GM18951 (cell line): ENCODE measurements around the gene TC2N.
"Not testable (repeated sequence)": the region's sequence is repeated elsewhere in the genome, so short reads cannot be mapped to it uniquely, and the experiment has no call there.

Source experiments
- POLR2A ChIP-seq: IDR thresholded peaks from 4 replicates; pipeline ENCODE4 v1.6.1; 2011; ENCODE audit warnings: mild to moderate bottlenecking; ENCODE audit not compliant: insufficient read length, insufficient read depth; ENCODE audit errors: extremely low read depth
- in situ Hi-C: fragments of 300-500 bp; cut with MboI; formaldehyde crosslinking; loops from one replicate; pipeline ENCODE4 v1.12.0; 2022; ENCODE audit warnings: low sequenced_read_pairs, mixed read lengths, inconsistent platforms; ENCODE audit not compliant: unreplicated experiment

Gene TC2N

GRCh38 chr14:91814317-91814716 lies 53.0 kb downstream of the TC2N start:
- TF ChIP-seq POLR2A = no peak
- in situ Hi-C loops = no loop called here

GRCh38 chr14:91810699-91811098 lies 56.6 kb downstream of the TC2N start:
- TF ChIP-seq POLR2A = no peak
- in situ Hi-C loops = no loop called here

GRCh38 chr14:91806716-91807115 lies 60.6 kb downstream of the TC2N start:
- TF ChIP-seq POLR2A = no peak
- in situ Hi-C loops = no loop called here

GRCh38 chr14:91806094-91806493 lies 61.2 kb downstream of the TC2N start:
- in situ Hi-C loops = not testable (repeated sequence)

GRCh38 chr14:91805659-91806058 lies 61.7 kb downstream of the TC2N start:
- no peak for TF ChIP-seq POLR2A
- in situ Hi-C loops = no loop called here

- no peak for TF ChIP-seq POLR2A
- in situ Hi-C loops = no loop called here
These were observed 66.0 kb downstream of the TC2N start for GRCh38 chr14:91801358-91801757.

- TF ChIP-seq POLR2A = no peak
- in situ Hi-C loops = no loop called here
These were observed 70.6 kb downstream of the TC2N start for GRCh38 chr14:91796617-91797347.

GRCh38 chr14:91793704-91794103 lies 73.6 kb downstream of the TC2N start:
- TF ChIP-seq POLR2A = no peak
- in situ Hi-C loops = no loop called here

GRCh38 chr14:91786188-91786587 lies 81.1 kb downstream of the TC2N start:
- TF ChIP-seq POLR2A = no peak
- in situ Hi-C loops = no loop called here

GRCh38 chr14:91780452-91780851 lies 86.9 kb downstream of the TC2N start:
- in situ Hi-C loops = no loop called here
- TF ChIP-seq POLR2A = no peak

- TF ChIP-seq POLR2A = no peak
- in situ Hi-C loops = no loop called here
These were observed 89.1 kb downstream of the TC2N start for GRCh38 chr14:91778217-91778616.

- in situ Hi-C loops = no loop called here
- no peak for TF ChIP-seq POLR2A
These were observed 92.9 kb downstream of the TC2N start for GRCh38 chr14:91774140-91775096.

- in situ Hi-C loops = no loop called here
These were observed 97.2 kb downstream of the TC2N start for GRCh38 chr14:91770185-91770584.

More at GRCh38 chr14:91770185-91770584, 97.2 kb downstream of the TC2N start:
- no peak for TF ChIP-seq POLR2A
